Thymus (tissue), 11 donors: ENCODE measurements around the gene HOTAIR. TPM values are rescaled to one million over a fixed set of nuclear protein-coding genes. Genes with fewer than 3 reads are reported as not detected.

ENCODE experiments used
- DNase-seq, 9 donors: peaks; one replicate each; pipeline ENCODE4 v3.0.0-alpha.2; 2013; ENCODE audit warnings: low spot score in 9 of 9, low read depth in 6 of 9, missing footprints in 1 of 9
- H3K27ac ChIP-seq, 2 donors: one replicate each; pipeline ENCODE4 v1.5.1; 2013; ENCODE audit warnings: control low read depth in 1 of 2, low read depth in 1 of 2, low read length in 1 of 2, mild to moderate bottlenecking in 1 of 2, moderate library complexity in 1 of 2
- H3K27me3 ChIP-seq, 2 donors: one replicate each; pipeline ENCODE4 v1.5.1; 2013; ENCODE audit warnings: low read length in 1 of 2; ENCODE audit not compliant: control insufficient read depth in 2 of 2, insufficient read depth in 1 of 2
- H3K36me3 ChIP-seq, 2 donors: one replicate each; pipeline ENCODE4 v1.5.1; 2013; ENCODE audit warnings: low read length in 1 of 2, mild to moderate bottlenecking in 1 of 2, moderate library complexity in 1 of 2; ENCODE audit not compliant: control insufficient read depth in 2 of 2, insufficient read depth in 2 of 2
- H3K4me1 ChIP-seq, 2 donors: one replicate each; pipeline ENCODE4 v1.5.1; 2013; ENCODE audit warnings: low read length in 2 of 2; ENCODE audit not compliant: control insufficient read depth in 2 of 2, insufficient read depth in 2 of 2
- H3K4me3 ChIP-seq, 2 donors: one replicate each; pipeline ENCODE4 v1.5.1; 2013; ENCODE audit warnings: low read length in 2 of 2, control low read depth in 1 of 2, mild to moderate bottlenecking in 1 of 2
- H3K9me3 ChIP-seq, 2 donors: one replicate each; pipeline ENCODE4 v1.5.1; 2013; ENCODE audit warnings: low read length in 1 of 2, mild to moderate bottlenecking in 1 of 2; ENCODE audit not compliant: control insufficient read depth in 2 of 2, insufficient read depth in 1 of 2
- WGBS: extraction: QIAGEN DNeasy Blood & Tissue Kit; methylation state at CpG from one replicate; pipeline ENCODE4 v1.1.7; 2013; 5-methylcytosine and 5-hydroxymethylcytosine counted together
- polyA plus RNA-seq: library from polyadenylated mRNA; stranded (reverse); fragments of 200-250 nt; gene quantifications from one replicate; pipeline ENCODE4 v1.2.3, GENCODE V29; 2013
- total RNA-seq: library from RNA; stranded (reverse); fragments of 120-200 nt; gene quantifications from one replicate; pipeline ENCODE4 v1.2.4, GENCODE V29; 2013
- donor health status: healthy.

HOTAIR gene
- total and polyA plus RNA-seq, 2 donors, result 0.25 TPM; not detected in 1

DNA sequence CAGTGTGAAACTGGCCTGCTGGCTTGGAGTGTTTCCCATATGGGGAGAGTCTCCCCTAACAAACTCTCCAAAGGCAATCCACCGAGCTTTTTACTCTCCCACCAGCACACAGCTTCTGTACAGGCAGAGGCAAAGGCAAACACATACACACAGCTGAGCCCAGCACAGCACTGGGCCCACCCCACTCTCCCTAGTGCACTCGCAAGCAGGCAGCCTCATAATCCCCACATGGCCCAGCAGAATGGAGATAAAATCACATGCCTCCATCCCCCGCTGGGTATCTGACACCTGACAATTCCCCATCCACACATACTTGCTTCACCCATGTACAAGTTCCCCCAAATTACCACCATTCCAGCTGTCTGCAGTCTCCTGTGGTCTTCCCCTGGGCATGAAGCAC is 16.6 kb downstream of the HOTAIR start:
- Histone ChIP-seq H3K4me3 (no peak overlapping the region), H3K36me3 (no peaks in the 10 kb centered on the region), H3K4me1 (no peaks in the 10 kb centered on the region), H3K9me3 (peaks cover 0 to 3% of the 10 kb centered on the region in 2 donors), H3K27me3 (peaks cover 89 to 99% of the 10 kb centered on the region in 2 donors), H3K27ac (no peak overlapping the region)
- 24% methylated on average over 3 of the region's 3 CpGs for WGBS
- DNase-seq, result no peak

DNA sequence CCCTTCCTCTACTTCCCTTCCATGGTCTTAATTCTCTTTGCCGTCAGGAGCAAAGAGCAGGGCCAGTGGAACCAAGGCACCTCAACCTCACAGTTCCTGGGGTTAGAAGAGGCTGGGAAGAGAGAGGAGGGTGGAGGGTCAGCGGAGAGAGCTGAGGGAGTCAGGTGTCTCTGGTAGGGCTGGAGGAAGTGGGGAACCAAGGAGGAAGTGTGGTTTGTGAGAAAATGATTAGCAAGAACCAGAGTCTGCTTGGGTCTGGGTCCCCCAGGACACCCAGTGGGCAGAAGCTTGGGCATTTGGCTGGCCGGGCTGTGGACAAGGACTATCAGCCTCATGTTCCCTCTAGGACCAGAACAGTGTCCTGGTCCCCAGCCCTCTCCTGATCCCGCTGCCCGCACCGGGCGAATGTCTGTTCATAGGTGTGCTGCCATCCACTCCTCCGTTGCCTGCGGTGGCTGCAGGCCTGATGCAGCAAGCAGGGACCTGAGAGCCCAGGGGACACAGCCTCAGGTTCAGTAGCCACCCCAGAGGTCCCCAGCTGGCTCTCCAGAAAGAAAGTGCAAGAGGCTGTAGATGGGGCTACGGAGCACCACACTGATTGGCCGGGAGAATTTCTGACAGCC is 17.7 kb downstream of the HOTAIR start:
- DNase-seq, result no peak
- H3K9me3 ChIP-seq, result peaks cover 0 to 3% of the 10 kb centered on the region in 2 donors
- H3K27ac ChIP-seq, result no peak overlapping the region
- no peaks in the 10 kb centered on the region for H3K4me1 ChIP-seq
- H3K4me3 ChIP-seq, result no peak overlapping the region
- 4% methylated on average over 11 of the region's 11 CpGs for WGBS
- peaks cover 88 to 99% of the 10 kb centered on the region in 2 donors for H3K27me3 ChIP-seq
- H3K36me3 ChIP-seq, result no peaks in the 10 kb centered on the region

- 7% methylated on average over 25 of the region's 25 CpGs for WGBS
- H3K36me3 ChIP-seq, result no peaks in the 10 kb centered on the region
- H3K27me3 ChIP-seq, result peaks cover 88 to 99% of the 10 kb centered on the region in 2 donors
- peaks cover under 1 to 3% of the 10 kb centered on the region in 2 donors for H3K9me3 ChIP-seq
- DNase-seq, result no peak
- H3K4me3 ChIP-seq, result no peak overlapping the region
- no peak overlapping the region for H3K27ac ChIP-seq
- H3K4me1 ChIP-seq, result no peaks in the 10 kb centered on the region
Measured at GRCh38 chr12:53956251-53956887, 18.4 kb downstream of the HOTAIR start.

GRCh38 chr12:53955776-53956250 is 18.9 kb downstream of the HOTAIR start:
- Histone ChIP-seq H3K9me3 (peaks cover 0 to 8% of the 10 kb centered on the region in 2 donors), H3K4me1 (no peaks in the 10 kb centered on the region), H3K36me3 (no peaks in the 10 kb centered on the region), H3K27me3 (peaks cover 88 to 99% of the 10 kb centered on the region in 2 donors), H3K27ac (no peak overlapping the region), H3K4me3 (no peak overlapping the region)
- no peak for DNase-seq
- WGBS, result 13% methylated on average over 10 of the region's 10 CpGs

DNA sequence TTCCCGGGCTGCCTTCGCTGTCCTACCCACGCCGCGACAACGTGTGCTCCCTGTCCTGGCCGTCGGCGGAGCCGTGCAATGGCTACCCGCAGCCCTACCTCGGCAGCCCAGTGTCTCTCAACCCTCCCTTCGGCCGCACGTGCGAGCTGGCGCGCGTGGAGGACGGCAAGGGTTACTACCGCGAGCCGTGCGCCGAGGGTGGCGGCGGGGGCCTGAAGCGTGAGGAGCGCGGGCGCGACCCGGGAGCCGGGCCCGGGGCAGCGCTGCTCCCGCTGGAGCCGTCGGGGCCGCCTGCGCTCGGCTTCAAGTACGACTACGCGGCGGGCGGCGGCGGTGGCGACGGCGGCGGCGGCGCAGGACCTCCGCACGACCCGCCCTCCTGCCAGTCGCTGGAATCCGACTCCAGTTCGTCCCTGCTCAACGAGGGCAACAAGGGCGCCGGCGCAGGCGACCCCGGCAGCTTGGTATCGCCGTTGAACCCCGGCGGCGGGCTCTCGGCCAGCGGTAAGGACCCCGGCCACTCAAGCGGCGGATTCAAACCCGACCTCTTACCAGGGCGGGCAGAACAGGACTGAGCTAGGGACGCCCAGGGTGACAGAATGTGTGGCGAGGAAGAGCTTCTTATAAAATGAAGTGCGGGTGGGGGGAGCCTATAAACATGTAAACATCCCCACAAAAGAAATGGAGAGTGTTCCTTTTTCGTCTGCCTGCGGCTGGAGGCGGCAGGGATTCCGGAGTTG is 19.5 kb downstream of the HOTAIR start:
- WGBS, result 7% methylated on average over 86 of the region's 86 CpGs

DNA sequence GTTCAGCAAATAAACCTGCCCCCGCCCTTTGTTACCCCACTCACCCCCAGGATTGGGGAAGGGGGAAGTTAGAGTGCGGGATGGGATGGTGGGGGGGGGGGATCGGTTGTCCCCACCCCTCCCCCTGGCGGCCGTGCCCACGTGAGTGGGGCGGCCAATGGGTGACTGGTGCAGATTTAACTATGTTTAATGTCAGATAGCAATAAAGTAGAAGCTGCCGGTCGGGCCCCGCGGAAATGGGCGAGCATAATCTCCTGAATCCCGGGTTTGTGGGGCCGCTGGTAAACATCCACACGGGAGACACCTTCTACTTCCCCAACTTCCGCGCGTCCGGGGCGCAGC is 20.1 kb downstream of the HOTAIR start, which contains the start of gene HOXC12:
Gene HOXC12 (plus strand): TSS at position 210 of the 342 bp plus-strand sequence. CDS start 27 bp downstream, at position 237.
- Histone ChIP-seq H3K9me3 (peaks cover 0 to 9% of the 10 kb centered on the region in 2 donors), H3K27ac (no peak within 1 kb of the TSS), H3K4me3 (no peak within 1 kb of the TSS), H3K4me1 (no peaks in the 10 kb centered on the region), H3K27me3 (peaks cover 94 to 99% of the 10 kb centered on the region in 2 donors), H3K36me3 (no peaks in the 10 kb centered on the region)
- WGBS, result 5% methylated on average over 20 of the region's 20 CpGs
- no peak for DNase-seq

More for the DNA sequence above, 19.5 kb downstream of the HOTAIR start:
- peaks cover 90 to 99% of the 10 kb centered on the region in 2 donors for H3K27me3 ChIP-seq
- peaks cover 0 to 9% of the 10 kb centered on the region in 2 donors for H3K9me3 ChIP-seq
- H3K36me3 ChIP-seq, result no peaks in the 10 kb centered on the region
- H3K4me3 ChIP-seq, result no peak overlapping the region
- DNase-seq, result no peak
- H3K27ac ChIP-seq, result no peak overlapping the region
- no peaks in the 10 kb centered on the region for H3K4me1 ChIP-seq

DNA sequence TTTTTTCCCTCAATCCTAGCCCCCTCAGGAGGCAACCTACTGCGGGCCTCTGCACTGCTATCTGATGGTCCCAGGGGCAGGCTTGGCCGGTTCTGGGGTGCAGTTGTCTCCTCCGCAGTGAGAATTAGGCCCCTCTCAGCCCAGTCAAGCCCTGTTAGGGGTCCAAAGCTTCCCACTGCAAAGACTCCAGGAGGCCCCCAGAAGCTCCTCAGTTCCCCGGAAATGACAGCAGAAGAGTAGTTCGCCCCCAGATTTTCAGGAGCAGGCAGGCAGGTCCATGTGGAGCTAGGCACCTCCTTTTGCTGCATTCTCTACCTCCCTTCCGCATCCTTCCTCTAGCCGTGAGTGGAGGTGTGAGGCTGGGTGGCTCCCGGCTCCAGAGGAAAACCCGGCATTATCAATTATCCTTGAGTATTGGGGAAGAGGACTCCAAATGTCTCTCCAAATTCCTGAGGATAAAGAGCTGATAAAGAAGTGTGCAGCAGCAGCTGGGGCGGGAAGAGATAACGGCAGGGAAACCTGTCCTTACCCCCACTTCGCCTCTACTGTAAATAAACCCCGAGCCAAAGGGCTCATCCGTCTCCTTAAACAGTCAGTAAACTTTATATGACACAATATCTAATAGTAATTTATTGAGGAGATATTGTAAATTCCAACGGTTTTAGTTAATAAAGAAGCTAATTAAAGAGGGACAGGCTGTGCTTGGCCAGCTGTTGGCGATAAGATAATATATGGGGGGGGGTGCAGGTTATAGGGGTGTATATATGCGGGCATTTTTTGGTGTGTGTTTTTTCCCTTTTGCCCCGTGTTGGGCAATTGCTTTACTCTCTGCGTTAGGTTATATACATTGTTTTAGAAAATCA is 20.7 kb downstream of the HOTAIR start:
- Histone ChIP-seq H3K27ac (no peak overlapping the region), H3K4me3 (no peak overlapping the region), H3K27me3 (peaks cover 94 to 99% of the 10 kb centered on the region in 2 donors), H3K36me3 (no peaks in the 10 kb centered on the region), H3K4me1 (no peaks in the 10 kb centered on the region), H3K9me3 (peaks cover 0 to 9% of the 10 kb centered on the region in 2 donors)
- 11% methylated on average over 19 of the region's 19 CpGs for whole genome bisulfite sequencing
- DNase-seq, result no peak

GRCh38 chr12:53952871-53953734 is 21.7 kb downstream of the HOTAIR start:
- Histone ChIP-seq H3K4me3 (no peak overlapping the region), H3K27ac (no peak overlapping the region), H3K4me1 (no peaks in the 10 kb centered on the region), H3K9me3 (peaks cover 0 to 9% of the 10 kb centered on the region in 2 donors), H3K36me3 (no peaks in the 10 kb centered on the region), H3K27me3 (peaks cover 95 to 99% of the 10 kb centered on the region in 2 donors)
- WGBS, result 8% methylated on average over 38 of the region's 38 CpGs
- no peak for DNase-seq
